ENCODE results near the gene TAB3.

TAB3 gene

DNA sequence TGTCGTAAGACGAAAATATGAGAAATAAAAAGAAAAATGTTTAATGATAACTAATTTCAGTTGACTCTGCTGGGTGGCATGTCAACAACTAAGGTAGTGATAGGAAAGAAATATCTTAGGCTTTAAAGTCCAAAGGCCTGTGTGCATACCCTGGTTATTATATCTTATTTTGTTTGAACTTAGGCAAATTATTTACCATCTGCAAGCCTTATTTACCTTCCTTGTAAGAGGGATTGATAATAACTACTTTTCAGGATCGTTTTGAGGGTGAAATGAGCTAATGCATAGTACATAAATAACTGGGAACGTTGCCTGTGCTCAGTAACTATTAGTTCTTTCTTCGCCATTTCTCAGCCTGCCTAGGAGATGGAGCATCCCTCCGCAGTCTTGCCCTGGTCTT, 41.6 kb upstream of the TAB3 start:
- TF ChIP-seq POLR2AphosphoS5 (IDR thresholded peaks at IDR 0.05; ENCODE audit: low read depth, low read length) (no peak), TAF1 (IDR thresholded peaks at IDR 0.05; ENCODE audit: borderline replicate concordance, insufficient read depth, low read length) (no peak), FOXP2 (optimal IDR thresholded peaks at IDR 0.05; ENCODE audit: borderline replicate concordance, extremely low read depth, extremely low read length, insufficient read depth) (no peak), SIN3A (IDR thresholded peaks at IDR 0.05; ENCODE audit: borderline replicate concordance, insufficient read depth, low read length) (no peak)
- TF ChIP-seq, protein P1, sequence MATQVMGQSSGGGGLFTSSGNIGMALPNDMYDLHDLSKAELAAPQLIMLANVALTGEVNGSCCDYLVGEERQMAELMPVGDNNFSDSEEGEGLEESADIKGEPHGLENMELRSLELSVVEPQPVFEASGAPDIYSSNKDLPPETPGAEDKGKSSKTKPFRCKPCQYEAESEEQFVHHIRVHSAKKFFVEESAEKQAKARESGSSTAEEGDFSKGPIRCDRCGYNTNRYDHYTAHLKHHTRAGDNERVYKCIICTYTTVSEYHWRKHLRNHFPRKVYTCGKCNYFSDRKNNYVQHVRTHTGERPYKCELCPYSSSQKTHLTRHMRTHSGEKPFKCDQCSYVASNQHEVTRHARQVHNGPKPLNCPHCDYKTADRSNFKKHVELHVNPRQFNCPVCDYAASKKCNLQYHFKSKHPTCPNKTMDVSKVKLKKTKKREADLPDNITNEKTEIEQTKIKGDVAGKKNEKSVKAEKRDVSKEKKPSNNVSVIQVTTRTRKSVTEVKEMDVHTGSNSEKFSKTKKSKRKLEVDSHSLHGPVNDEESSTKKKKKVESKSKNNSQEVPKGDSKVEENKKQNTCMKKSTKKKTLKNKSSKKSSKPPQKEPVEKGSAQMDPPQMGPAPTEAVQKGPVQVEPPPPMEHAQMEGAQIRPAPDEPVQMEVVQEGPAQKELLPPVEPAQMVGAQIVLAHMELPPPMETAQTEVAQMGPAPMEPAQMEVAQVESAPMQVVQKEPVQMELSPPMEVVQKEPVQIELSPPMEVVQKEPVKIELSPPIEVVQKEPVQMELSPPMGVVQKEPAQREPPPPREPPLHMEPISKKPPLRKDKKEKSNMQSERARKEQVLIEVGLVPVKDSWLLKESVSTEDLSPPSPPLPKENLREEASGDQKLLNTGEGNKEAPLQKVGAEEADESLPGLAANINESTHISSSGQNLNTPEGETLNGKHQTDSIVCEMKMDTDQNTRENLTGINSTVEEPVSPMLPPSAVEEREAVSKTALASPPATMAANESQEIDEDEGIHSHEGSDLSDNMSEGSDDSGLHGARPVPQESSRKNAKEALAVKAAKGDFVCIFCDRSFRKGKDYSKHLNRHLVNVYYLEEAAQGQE (IDR thresholded peaks at IDR 0.05; ENCODE audit: insufficient read depth in 1 of 2, low read depth in 2 of 2, low read length in 2 of 2) = no peak

DNA sequence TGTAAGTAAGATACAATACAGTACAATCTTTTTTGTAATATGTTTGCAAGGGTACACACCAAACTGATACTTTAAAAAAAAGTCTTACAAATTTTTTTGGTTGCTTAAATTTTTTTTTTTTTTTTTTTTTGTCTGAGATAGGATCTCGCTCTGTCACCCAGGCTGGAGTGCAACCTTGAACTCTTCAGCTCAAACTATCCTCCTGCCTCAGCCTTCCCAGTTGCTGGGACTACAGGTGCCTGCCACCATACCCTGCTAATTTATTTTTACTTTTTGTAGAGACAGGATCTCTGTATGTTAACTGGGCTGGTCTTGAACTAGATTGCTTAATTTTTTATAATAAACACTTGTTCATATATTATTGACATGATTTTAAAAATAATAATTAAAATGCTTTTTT, 41.1 kb upstream of the TAB3 start:
- TF ChIP-seq POLR2AphosphoS5 (IDR thresholded peaks at IDR 0.05; ENCODE audit: low read depth, low read length) = no peak
- no peak for TF ChIP-seq SIN3A (IDR thresholded peaks at IDR 0.05; ENCODE audit: borderline replicate concordance, insufficient read depth, low read length)
- TF ChIP-seq TAF1 (IDR thresholded peaks at IDR 0.05; ENCODE audit: borderline replicate concordance, insufficient read depth, low read length) = no peak
- TF ChIP-seq, protein P1 (IDR thresholded peaks at IDR 0.05; ENCODE audit: insufficient read depth in 1 of 2, low read depth in 2 of 2, low read length in 2 of 2) = no peak

DNA sequence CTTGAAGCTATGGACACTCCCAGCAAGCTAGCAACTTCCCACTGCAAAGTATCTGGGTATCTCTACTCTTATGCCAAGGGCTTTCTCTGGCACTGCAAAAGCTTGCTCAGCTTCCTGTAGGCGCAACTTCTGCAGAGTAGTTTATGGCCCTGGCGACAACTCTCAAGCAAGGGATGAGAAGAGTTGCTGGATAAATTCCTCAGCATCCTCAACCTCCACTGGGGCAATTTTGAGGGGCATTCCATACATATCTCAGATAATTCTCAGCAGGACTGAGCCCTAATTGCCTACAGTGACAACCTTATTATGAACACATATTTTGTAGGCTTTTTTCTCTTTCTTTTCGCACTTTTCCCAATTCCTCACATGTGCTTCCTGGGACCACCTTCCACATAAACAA, 31.2 kb upstream of the TAB3 start:
- TF ChIP-seq, protein P1 (IDR thresholded peaks at IDR 0.05; ENCODE audit: insufficient read depth in 1 of 2, low read depth in 2 of 2, low read length in 2 of 2) = no peak
- TF ChIP-seq SIN3A (IDR thresholded peaks at IDR 0.05; ENCODE audit: borderline replicate concordance, insufficient read depth, low read length) = no peak
- no peak for TF ChIP-seq TAF1 (IDR thresholded peaks at IDR 0.05; ENCODE audit: borderline replicate concordance, insufficient read depth, low read length)
- TF ChIP-seq FOXP2 (optimal IDR thresholded peaks at IDR 0.05; ENCODE audit: borderline replicate concordance, extremely low read depth, extremely low read length, insufficient read depth) = no peak
- no peak for TF ChIP-seq POLR2AphosphoS5 (IDR thresholded peaks at IDR 0.05; ENCODE audit: low read depth, low read length)

DNA sequence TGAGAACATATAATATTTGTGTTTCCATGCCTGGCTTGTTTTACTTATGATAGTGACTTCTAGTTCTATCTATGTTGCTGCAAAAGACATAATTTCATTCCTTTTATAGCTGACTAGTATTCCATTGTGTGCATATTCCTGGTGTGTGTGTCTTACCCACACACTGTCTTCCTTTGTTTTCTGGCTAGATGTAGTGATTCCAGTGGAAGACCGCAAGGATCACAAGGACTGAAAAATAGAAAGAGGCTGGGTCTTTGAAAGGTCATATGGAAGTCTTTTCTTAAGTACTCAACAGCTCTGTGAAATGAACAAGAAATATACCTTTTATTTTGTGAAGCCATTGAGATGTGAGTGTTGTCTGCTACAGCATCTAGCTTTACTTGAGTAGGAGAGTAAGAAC, 29.4 kb upstream of the TAB3 start:
- no peak for TF ChIP-seq SIN3A (IDR thresholded peaks at IDR 0.05; ENCODE audit: borderline replicate concordance, insufficient read depth, low read length)
- TF ChIP-seq TAF1 (IDR thresholded peaks at IDR 0.05; ENCODE audit: borderline replicate concordance, insufficient read depth, low read length) = no peak
- TF ChIP-seq, protein P1 (IDR thresholded peaks at IDR 0.05; ENCODE audit: insufficient read depth in 1 of 2, low read depth in 2 of 2, low read length in 2 of 2) = no peak
- no peak for TF ChIP-seq POLR2AphosphoS5 (IDR thresholded peaks at IDR 0.05; ENCODE audit: low read depth, low read length)
- no peak for TF ChIP-seq FOXP2 (optimal IDR thresholded peaks at IDR 0.05; ENCODE audit: borderline replicate concordance, extremely low read depth, extremely low read length, insufficient read depth)

DNA sequence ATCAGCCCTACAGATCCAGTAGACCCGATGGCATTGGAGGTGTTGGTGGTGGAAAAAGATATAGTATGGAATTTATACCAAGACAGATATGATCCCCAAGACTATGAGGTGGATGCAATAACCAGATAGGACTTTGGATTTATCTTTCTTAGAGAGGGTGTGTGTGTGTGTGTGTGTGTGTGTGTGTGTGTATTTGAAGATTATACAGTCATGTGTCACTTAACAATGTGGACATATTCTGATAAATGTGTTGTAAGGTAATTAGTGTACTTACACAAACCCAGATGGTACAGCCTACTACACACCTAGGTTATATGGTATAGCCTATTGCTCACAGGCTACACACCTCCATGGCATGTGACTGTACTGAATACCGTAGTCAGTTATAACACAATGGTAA, 24.4 kb upstream of the TAB3 start:
- TF ChIP-seq FOXP2 (optimal IDR thresholded peaks at IDR 0.05; ENCODE audit: borderline replicate concordance, extremely low read depth, extremely low read length, insufficient read depth) = no peak
- TF ChIP-seq POLR2AphosphoS5 (IDR thresholded peaks at IDR 0.05; ENCODE audit: low read depth, low read length) = no peak
- no peak for TF ChIP-seq SIN3A (IDR thresholded peaks at IDR 0.05; ENCODE audit: borderline replicate concordance, insufficient read depth, low read length)
- no peak for TF ChIP-seq TAF1 (IDR thresholded peaks at IDR 0.05; ENCODE audit: borderline replicate concordance, insufficient read depth, low read length)
- TF ChIP-seq, protein P1 (IDR thresholded peaks at IDR 0.05; ENCODE audit: insufficient read depth in 1 of 2, low read depth in 2 of 2, low read length in 2 of 2) = no peak
